Measurements from ENCODE around the gene ADGRG4. TPM values are rescaled to one million over a fixed set of nuclear protein-coding genes. Genes with fewer than 3 reads are reported as not detected.

Gene ADGRG4
- polyA plus RNA-seq, 3 donors = not detected

DNA sequence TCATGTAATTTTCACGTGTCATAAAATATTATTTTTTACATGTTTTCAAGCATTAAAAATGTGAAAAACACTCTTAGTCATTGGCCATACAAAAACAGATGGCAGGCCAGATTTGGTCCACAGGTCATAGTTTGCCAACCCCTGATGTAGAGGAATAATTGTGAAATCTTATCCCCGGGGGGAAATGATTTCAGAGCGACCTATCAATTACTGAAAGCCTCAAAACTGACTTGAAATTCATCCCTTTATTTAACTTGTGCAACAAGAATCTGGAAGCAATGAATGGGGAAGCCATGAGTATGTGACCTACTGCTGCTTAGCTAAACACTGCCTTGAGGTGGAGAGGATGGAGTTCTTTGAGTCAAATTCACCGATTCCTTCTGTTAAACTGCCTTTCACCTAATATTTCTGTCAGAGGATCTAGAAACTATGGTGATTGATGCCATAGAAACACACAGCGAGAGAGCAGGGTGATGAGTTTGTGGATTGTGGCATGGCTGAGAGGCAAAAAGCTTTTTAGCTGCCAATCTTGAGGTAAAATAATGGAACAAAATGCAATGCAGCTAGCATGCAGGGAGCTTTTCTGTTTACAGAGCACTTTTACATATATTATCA lies 156.6 kb downstream of the ADGRG4 start:
- DNase-seq = no peak
- H2AFZ ChIP-seq (ENCODE audit: insufficient read depth, low read depth, low read length, poor library complexity, severe bottlenecking) = no peak overlapping the region
- Mint-ChIP-seq H3K4me3 (no peak overlapping the region), H3K36me3 (no peaks in the 10 kb centered on the region), H3K27me3 (ENCODE audit: low read depth in 3 of 3) (peaks cover 0 to 2% (median 0%) of the 10 kb centered on the region in 3 donors), H3K4me1 (no peaks in the 10 kb centered on the region), H3K27ac (no peak overlapping the region), H3K9me3 (no peaks in the 10 kb centered on the region)
- H4K20me1 ChIP-seq (ENCODE audit: insufficient read depth, low read length) = no peaks in the 10 kb centered on the region
- WGBS (ENCODE audit: insufficient coverage) = no CpG with 5 or more reads among the region's 5 CpGs
- H3K4me1 ChIP-seq (ENCODE audit: control insufficient read depth in 1 of 2, insufficient read depth in 2 of 2, low read length in 2 of 2) = no peaks in the 10 kb centered on the region
- TF ChIP-seq, protein P1, sequence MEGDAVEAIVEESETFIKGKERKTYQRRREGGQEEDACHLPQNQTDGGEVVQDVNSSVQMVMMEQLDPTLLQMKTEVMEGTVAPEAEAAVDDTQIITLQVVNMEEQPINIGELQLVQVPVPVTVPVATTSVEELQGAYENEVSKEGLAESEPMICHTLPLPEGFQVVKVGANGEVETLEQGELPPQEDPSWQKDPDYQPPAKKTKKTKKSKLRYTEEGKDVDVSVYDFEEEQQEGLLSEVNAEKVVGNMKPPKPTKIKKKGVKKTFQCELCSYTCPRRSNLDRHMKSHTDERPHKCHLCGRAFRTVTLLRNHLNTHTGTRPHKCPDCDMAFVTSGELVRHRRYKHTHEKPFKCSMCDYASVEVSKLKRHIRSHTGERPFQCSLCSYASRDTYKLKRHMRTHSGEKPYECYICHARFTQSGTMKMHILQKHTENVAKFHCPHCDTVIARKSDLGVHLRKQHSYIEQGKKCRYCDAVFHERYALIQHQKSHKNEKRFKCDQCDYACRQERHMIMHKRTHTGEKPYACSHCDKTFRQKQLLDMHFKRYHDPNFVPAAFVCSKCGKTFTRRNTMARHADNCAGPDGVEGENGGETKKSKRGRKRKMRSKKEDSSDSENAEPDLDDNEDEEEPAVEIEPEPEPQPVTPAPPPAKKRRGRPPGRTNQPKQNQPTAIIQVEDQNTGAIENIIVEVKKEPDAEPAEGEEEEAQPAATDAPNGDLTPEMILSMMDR (IDR thresholded peaks at IDR 0.05) = no peak
- H3K36me3 ChIP-seq (replicated peaks in 1 of 2; ENCODE audit: control insufficient read depth in 1 of 2, insufficient read depth in 2 of 2, low read length in 2 of 2) = no peaks in the 10 kb centered on the region
- no peak overlapping the region for H3K27ac ChIP-seq (ENCODE audit: low read depth in 1 of 2, low read length in 2 of 2)
- H3K79me2 ChIP-seq (ENCODE audit: insufficient read depth, low read length) = no peaks in the 10 kb centered on the region
- intact Hi-C loops (cut with micrococcal nuclease) = no loop called here
- H3K4me3 ChIP-seq (replicated peaks in 1 of 3; ENCODE audit: low read depth in 2 of 3, low read length in 3 of 3) = no peak overlapping the region
- peaks cover 0 to 3% of the 10 kb centered on the region in 2 donors for H3K27me3 ChIP-seq (ENCODE audit: control insufficient read depth in 2 of 2, insufficient read depth in 2 of 2, low read length in 2 of 2)
- no peak overlapping the region for H3K9ac ChIP-seq (ENCODE audit: insufficient read depth, low read length, poor library complexity, severe bottlenecking)
- no peak overlapping the region for H3K4me2 ChIP-seq (replicated peaks; ENCODE audit: extremely low read depth, low read length, poor library complexity, severe bottlenecking)
- no peaks in the 10 kb centered on the region for H3K9me3 ChIP-seq (replicated peaks in 1 of 2; ENCODE audit: control insufficient read depth in 1 of 2, insufficient read depth in 1 of 2, low read length in 2 of 2)

DNA sequence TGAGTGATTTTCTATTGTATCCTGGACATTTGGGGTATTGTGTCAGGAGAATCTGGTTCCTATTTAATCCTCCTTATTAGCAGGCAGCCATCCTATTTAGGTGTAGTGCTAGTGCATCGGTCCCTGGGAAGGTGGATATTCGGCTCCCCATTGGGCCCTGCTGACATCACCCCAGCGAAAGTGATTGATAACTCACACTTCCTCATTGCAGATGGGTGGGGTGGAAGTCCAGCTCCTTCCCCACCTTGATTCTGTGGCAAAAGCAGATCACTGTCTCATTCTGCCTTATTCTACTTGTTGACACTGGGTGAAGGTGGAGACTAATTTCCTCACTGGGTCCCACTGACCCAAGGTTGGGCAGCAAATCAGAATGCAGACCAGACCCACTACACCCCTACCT lies 163.8 kb downstream of the ADGRG4 start:
- no peaks in the 10 kb centered on the region for H4K20me1 ChIP-seq (ENCODE audit: insufficient read depth, low read length)
- H3K27ac ChIP-seq (ENCODE audit: low read depth in 1 of 2, low read length in 2 of 2) = no peak overlapping the region
- Mint-ChIP-seq H3K9me3 (peaks cover 0 to 7% (median 0%) of the 10 kb centered on the region in 7 donors), H3K4me1 (no peaks in the 10 kb centered on the region), H3K27me3 (ENCODE audit: low read depth in 3 of 3) (peaks cover 0 to 13% (median 0%) of the 10 kb centered on the region in 3 donors), H3K4me3 (no peak overlapping the region), H3K27ac (no peak overlapping the region), H3K36me3 (no peaks in the 10 kb centered on the region)
- no peak overlapping the region for H3K4me2 ChIP-seq (replicated peaks; ENCODE audit: extremely low read depth, low read length, poor library complexity, severe bottlenecking)
- no peaks in the 10 kb centered on the region for H3K36me3 ChIP-seq (replicated peaks in 1 of 2; ENCODE audit: control insufficient read depth in 1 of 2, insufficient read depth in 2 of 2, low read length in 2 of 2)
- no peak overlapping the region for H3K9ac ChIP-seq (ENCODE audit: insufficient read depth, low read length, poor library complexity, severe bottlenecking)
- intact Hi-C loops (cut with micrococcal nuclease) = no loop called here
- H3K27me3 ChIP-seq (ENCODE audit: control insufficient read depth in 2 of 2, insufficient read depth in 2 of 2, low read length in 2 of 2) = no peaks in the 10 kb centered on the region
- no peak overlapping the region for H2AFZ ChIP-seq (ENCODE audit: insufficient read depth, low read depth, low read length, poor library complexity, severe bottlenecking)
- TF ChIP-seq, protein P1 (IDR thresholded peaks at IDR 0.05) = no peak
- no peak overlapping the region for H3K4me3 ChIP-seq (replicated peaks in 1 of 3; ENCODE audit: low read depth in 2 of 3, low read length in 3 of 3)
- no peaks in the 10 kb centered on the region for H3K4me1 ChIP-seq (ENCODE audit: control insufficient read depth in 1 of 2, insufficient read depth in 2 of 2, low read length in 2 of 2)
- H3K79me2 ChIP-seq (ENCODE audit: insufficient read depth, low read length) = no peaks in the 10 kb centered on the region
- DNase-seq = no peak
- no peaks in the 10 kb centered on the region for H3K9me3 ChIP-seq (replicated peaks in 1 of 2; ENCODE audit: control insufficient read depth in 1 of 2, insufficient read depth in 1 of 2, low read length in 2 of 2)
- WGBS (ENCODE audit: insufficient coverage) = no CpG with 5 or more reads among the region's 3 CpGs

Other genes starting within 250 kb of the ADGRG4 start
- 1 to 10 TPM in 1 of 3 donors, under 1 TPM in 2; 0.75 to 4.0 (median 0.98) TPM for gene FHL1, start 153.4 kb upstream of the ADGRG4 start, polyA plus RNA-seq
- gene MAP7D3, start 49.6 kb upstream of the ADGRG4 start, polyA plus RNA-seq = 1 to 10 TPM; 1.8 to 3.4 (median 2.9) TPM
- gene BRS3, start 187.0 kb downstream of the ADGRG4 start, polyA plus RNA-seq = not detected
- 10 to 100 TPM in 2 of 3 donors, 1 to 10 TPM in 1; 1.9 to 20.5 (median 14.2) TPM for gene HTATSF1, start 196.6 kb downstream of the ADGRG4 start, polyA plus RNA-seq
- gene VGLL1, start 231.3 kb downstream of the ADGRG4 start, polyA plus RNA-seq = not detected